Activated CD8-positive, alpha-beta memory T cell treated with anti-CD3 and anti-CD28 coated beads, Interleukin-2, amount 50 U/mL, for 1 hour (primary cell): ENCODE data around the gene PRSS16.

Experiments
- DNase-seq: peaks from one replicate; pipeline ENCODE4 v3.0.0-alpha.2; 2020; ENCODE audit errors: extremely low read depth

Gene PRSS16

GRCh38 chr6:27283279-27283678, 35.8 kb downstream of the PRSS16 start:
- no peak for DNase-seq

- DNase-seq = no peak
These were observed 38.6 kb downstream of the PRSS16 start for GRCh38 chr6:27286141-27286540.

DNA sequence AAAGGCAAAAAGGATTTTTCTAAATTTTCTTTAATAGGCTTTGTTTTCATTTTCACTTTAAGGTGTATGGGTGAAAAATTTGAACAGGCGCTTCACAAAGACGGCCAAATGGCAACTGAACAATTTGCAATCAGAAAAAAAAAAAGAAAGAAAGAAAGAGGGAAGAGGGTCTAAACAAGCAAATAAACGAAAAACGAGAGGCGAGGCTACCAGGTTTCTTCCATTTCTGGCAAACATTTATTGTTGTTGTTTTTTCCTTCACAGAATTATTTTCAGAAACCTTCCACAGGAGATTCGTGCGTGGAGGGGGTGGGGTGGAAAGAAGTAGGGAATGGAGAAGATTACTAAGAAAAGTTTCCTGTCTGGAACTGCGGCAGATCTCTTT, 40.2 kb downstream of the PRSS16 start:
- DNase-seq = no peak

DNA sequence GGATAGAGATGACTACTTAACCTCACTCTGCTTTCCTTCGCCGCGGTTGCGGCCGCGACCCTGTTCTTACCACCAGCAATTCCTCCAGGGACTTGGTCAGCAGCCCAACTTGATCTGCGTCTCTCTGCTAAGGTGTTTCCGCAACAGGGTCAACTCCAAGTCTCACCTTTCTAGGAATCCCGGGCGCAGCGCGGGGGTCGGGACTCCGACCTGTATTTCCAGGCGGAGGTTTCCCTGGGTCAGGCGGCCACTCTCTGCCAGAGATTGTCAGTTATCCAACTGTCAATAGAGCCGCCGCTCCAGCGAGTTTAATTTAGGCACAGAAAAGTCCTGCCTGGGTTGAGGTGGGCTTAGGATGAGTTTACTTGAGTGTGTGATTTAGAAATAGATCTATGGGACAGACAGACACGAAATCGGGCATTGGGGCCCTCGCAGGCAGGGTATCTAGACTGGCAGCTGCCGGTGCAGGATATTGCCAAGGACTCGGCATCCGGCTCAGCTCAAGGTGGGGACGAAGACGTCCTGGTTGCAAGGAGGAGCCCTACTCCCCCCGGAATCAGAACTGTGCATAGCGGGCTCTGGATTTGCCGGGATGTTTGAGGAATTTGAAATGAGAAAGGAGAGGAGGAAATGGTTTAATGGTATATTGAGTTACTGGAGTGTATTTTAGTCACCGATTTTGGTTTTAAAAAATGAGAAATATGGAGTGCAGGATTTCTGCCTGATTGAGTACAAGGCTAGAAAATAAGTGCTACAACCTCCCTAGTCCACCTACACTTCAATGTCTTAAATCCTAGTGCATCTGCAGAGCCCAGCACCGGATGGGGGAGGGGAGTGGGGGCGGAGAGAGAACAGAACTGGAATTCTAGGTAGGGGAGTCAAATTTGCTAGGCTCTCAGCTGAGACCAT, 40.9 kb downstream of the PRSS16 start:
- no peak for DNase-seq

DNA sequence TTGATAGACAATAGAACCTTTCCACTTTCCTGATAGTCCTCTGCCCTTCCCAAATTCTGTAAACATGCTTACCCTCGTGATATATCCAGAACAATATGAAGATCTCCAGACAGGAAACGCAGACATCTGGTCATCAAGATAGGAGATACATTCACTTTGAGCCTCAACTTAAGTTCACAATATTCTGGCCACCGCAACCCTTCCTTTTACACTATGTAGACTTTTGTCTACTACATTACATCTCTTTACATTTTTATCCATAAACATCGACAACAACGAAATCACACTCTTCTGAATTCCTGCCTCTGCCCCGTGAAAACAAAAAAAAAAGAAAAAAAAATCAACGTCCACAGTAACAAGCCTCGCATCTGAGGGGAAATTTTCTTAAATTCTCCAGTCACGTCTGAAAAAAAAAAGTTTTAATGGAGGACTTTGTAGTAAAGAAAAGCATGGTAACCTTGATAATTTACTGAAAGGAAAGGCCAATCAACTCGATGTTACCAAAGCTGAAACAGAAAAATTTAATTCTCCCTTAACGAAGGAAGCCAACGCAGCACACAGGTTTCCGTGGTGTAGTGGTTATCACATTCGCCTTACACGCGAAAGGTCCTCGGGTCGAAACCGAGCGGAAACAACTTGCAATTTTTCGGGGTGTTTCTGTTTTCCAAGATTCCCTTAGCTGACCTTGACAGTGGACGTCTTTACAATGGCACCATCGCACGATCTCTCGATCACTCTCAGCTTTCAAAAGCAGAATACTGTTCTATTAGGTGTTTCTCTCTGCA, 42.8 kb downstream of the PRSS16 start:
- DNase-seq = no peak

DNA sequence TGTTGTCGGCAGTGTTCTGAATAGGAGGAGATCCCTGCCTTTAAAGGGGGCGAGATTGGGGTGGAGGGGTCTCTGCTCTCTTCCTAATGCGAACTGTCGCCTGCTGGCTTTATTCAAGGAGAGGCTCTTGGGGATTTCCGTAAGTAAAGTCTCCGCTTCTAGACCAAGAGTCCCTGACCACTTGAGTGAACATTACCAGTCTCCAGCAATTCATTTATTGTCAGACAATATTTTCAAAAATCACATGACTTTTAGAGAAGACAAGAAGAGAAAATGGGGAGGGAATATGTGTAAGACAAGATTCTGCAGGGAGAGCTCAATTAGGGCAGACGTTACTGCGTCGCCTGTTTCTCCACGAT, 43.3 kb downstream of the PRSS16 start:
- no peak for DNase-seq

DNA sequence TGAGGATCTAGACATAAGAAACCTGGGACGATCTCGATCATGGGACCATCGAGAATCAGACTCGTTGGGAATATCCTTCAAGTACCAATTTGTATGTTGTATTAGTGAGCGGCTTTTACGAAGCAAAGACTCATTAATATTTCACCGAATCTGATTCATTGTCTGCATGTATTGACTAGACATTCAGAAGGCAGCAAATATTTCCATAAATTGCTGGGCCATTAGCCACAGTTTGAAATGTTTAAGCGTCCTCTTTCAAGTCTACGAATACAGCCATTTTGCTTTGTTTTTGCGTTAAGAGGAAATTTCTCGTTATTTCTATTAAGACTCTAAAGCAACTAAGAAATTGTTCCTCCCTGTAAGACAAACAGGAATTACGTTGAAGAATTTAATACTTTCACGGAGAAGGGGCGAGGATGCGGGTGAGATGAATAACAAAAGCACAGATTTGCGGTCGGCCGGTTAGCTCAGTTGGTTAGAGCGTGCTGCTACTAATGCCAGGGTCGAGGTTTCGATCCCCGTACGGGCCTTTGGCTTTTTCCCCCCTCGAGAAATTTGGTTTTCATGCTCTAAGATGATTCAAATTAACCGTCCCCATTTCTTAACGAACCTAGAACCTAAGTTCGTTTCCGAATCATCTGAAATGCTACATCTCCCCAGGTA, 46.1 kb downstream of the PRSS16 start:
- DNase-seq = no peak

DNA sequence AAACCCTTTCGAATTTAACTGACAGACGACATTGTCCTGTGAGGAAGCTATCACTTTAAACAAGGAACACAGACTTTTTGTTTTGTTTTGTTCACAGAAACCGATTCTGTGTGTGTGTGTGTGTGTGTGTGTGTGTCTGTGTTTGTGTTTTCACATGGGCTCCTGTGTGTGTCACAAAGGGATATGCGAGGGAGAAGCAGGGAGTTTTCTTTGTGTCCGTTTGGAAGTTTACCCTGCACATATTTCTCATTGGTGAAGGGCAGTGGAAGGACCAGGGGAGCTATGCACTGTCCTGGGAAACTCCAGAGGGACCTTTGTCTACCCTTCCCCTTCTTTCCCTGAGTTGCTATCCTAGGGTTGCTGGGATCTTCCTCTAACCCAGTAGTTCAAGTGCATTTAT, 46.9 kb downstream of the PRSS16 start:
- no peak for DNase-seq

DNA sequence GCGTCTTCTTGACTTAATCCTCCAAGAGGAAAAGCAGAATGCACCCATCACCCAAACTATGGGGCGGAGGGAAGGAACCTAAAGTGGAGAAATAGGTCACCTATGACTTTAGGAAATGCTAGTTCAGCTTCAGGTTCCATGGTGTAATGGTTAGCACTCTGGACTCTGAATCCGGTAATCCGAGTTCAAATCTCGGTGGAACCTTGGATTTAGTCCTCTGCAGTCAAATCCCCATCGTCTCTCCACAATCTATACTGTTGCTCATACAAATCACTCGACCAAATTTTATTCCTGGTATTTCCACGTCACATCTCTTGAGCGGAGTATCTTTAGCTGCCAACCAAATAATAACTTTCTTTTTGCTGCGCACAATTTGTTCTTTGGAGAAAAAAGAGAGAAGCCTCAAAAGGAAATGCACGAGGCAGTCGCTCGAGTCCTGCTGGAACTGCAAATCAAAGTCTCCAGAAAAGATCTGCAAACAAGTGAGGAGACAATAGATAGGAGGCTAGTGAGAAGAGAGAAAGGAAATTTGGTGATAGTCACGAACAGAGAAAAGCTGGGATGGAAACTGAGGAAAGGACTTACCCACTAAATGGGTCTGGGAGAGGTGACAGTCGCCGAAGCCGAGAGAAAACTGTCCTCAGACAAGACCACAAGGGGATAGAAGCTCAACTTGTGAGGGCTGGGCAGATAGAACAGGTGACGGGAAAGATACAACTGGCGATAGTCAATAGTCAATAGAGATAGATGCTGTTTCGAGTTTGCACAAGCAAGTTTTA, 48.0 kb downstream of the PRSS16 start:
- DNase-seq = no peak

DNA sequence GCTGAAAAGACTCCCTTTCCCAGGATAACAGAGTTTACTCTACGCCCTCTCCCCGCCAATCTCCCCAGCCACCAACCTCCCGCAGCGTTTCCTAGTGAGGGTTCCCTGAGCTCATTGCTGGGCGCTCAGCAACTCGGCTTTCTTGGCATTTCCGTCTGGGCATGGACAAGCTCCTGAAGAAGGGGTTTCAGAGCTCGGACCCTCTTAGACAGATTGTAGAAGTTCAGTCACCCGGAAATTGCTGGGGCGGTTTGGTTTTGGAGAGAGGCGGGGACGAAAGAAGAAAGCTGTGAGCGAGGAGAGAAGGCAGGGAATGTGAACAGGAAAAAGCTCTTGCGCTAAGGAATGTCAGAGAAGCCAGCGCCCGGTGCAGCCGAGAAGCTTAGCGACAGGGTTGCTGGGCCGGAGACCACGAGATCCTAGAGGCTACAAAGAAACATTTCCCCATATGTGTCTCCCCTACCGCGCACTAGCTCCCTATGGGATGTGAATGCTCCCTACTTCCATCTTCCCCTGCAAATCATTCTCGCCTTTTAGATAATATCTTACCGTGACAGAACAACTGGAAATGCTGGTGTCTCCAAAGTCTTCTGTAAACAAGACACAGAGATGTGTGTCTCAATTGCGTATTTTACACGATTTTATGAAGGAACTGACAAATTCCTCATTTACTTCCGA, 48.7 kb downstream of the PRSS16 start:
- no peak for DNase-seq

GRCh38 chr6:27297484-27297856, 50.0 kb downstream of the PRSS16 start:
- DNase-seq = no peak

- DNase-seq = no peak
These were observed 50.6 kb downstream of the PRSS16 start for GRCh38 chr6:27297857-27298730.

DNA sequence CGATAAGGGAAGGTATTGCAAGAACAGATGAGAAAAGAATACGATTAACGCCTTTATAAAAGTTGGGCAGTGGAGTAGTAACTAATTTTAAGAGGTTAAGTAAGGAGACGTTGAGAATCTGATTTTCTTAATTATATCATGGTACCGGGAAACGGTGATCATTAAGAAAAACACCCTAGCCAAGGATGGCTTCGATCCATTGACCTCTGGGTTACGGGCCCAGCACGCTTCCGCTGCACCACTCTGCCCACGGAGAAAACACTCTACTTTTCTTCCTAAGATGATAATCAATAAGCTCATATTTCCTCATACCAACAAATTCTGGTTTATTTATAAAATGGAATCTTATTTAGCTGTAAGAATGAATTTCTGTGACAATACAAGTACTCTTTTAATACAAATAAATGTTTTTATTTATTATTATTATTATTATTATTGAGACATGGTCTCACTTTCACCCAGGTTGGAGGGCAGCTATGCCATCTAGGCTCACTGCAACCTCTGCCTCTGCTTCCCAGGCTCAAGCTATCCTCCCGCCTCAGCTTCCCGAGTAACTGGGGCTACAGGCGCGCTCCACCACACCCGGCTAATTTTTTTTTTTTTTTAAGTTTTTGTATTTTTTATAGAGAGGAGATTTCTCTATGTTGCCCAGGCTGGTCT, 56.2 kb downstream of the PRSS16 start:
- no peak for DNase-seq
